ENCODE data around the gene PARP3.

Gene PARP3

DNA sequence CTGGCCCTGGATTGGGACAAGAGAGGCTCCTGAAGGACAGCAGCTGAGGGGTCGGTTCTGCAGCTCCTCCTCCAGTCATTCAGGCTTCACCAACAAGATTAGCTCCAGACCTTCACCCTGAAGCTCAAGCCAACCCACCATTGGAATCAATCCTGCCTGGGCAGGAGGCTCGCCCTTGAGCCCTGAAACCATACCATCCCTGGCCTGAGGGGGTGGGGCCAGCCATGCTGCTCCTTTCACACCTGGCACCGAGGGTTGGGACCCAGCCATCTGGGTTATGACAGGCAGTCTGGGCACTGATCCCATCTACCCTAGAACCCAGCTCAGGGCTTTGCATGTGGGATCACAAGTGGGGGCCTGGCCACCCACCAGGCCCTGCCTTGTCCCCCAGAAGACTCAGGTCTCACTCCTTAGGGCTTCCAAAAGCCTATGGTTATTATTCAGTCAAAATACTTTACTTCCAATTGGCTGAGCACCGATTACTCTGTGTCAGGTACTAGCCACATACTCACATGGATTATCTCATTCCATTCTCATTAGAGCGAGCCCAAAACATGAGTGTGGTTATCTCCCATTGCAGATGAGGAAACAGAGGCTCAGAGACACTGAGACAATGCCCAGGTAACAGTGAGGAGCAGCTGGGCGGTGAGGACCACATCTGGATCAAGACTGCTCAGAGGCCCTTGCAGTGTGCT, 28.6 kb downstream of the PARP3 start:
- Histone ChIP-seq H3K27me3 (peaks cover 49% of the 10 kb centered on the region), H3K9me3 (no peaks in the 10 kb centered on the region), H3K27ac (no peak overlapping the region), H3K36me3 (no peaks in the 10 kb centered on the region), H3K4me1 (ENCODE audit: control insufficient read depth in 1 of 2, insufficient read depth in 1 of 2, low read depth in 1 of 2, low read length in 1 of 2) (peaks cover 29 to 39% of the 10 kb centered on the region in 2 experiments), H3K4me3 (ENCODE audit: low read depth in 1 of 2, low read length in 1 of 2) (no peak overlapping the region)
- TF ChIP-seq, protein P1, sequence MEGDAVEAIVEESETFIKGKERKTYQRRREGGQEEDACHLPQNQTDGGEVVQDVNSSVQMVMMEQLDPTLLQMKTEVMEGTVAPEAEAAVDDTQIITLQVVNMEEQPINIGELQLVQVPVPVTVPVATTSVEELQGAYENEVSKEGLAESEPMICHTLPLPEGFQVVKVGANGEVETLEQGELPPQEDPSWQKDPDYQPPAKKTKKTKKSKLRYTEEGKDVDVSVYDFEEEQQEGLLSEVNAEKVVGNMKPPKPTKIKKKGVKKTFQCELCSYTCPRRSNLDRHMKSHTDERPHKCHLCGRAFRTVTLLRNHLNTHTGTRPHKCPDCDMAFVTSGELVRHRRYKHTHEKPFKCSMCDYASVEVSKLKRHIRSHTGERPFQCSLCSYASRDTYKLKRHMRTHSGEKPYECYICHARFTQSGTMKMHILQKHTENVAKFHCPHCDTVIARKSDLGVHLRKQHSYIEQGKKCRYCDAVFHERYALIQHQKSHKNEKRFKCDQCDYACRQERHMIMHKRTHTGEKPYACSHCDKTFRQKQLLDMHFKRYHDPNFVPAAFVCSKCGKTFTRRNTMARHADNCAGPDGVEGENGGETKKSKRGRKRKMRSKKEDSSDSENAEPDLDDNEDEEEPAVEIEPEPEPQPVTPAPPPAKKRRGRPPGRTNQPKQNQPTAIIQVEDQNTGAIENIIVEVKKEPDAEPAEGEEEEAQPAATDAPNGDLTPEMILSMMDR (IDR thresholded peaks at IDR 0.05) = no peak

DNA sequence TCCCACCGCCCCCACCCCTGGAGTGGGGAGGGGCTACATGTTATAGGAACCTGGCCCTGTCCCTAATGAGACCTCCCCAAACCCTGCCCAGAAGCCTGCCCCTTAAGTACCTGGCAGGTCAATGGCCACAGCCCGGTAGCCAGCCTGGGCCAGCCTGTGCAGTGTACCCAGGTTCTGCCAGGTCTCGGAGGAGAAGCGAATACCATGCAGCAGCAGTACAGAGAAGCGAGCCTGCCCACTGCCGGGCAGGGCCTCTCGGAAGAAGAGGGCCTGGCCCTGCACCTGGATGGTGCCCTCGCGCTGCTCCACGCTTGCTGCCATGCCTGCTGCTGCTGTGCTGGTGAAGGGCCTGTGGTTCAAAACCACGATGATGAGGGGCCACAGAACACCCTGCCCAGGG, 29.2 kb downstream of the PARP3 start:
- no peak overlapping the region for H3K27ac ChIP-seq
- TF ChIP-seq, protein P1 (IDR thresholded peaks at IDR 0.05) = no peak
- H3K4me3 ChIP-seq (ENCODE audit: low read depth in 1 of 2, low read length in 1 of 2) = no peak overlapping the region
- H3K27me3 ChIP-seq = peaks cover 46% of the 10 kb centered on the region
- peaks cover 30 to 41% of the 10 kb centered on the region in 2 experiments for H3K4me1 ChIP-seq (ENCODE audit: control insufficient read depth in 1 of 2, insufficient read depth in 1 of 2, low read depth in 1 of 2, low read length in 1 of 2)
- no peaks in the 10 kb centered on the region for H3K36me3 ChIP-seq
- H3K9me3 ChIP-seq = no peaks in the 10 kb centered on the region

DNA sequence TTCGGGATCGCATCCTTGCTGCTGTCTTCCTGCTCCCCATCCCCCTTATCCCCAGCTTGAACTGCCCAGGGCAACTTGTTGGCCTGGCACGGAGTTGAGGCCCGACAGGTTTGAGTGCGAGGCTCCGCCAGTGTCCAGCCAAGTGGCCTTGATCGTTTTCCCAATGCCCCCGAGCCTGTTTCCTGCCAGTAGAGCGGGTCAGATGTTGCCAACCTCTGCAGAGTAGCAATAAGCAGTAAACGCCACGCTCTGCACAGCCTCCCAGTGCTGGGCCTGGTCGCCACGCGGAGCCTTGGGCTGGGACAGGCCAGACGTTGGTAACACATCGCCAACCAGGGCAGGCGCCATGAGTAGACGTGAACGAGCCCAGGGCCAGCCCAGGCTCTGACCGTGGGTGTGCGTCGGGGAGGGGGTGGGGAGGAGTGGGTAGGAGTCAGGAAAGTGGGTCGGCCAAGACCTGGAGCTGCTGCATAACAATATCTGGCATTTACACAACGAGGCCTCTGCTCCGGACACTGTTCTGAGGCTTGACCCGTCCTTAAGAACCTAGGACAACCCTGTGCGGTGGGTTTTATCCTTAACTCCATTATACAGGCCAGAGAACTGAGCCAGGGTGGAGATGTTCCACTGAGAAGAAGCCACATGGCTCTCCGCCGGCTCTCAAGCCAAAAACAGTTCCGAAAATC, 32.3 kb downstream of the PARP3 start:
- Histone ChIP-seq H3K27me3 (peaks cover 15% of the 10 kb centered on the region), H3K4me1 (ENCODE audit: control insufficient read depth in 1 of 2, insufficient read depth in 1 of 2, low read depth in 1 of 2, low read length in 1 of 2) (peaks cover 26 to 27% of the 10 kb centered on the region in 2 experiments)
- TF ChIP-seq, protein P1 (IDR thresholded peaks at IDR 0.05) = peak; percentile 36

DNA sequence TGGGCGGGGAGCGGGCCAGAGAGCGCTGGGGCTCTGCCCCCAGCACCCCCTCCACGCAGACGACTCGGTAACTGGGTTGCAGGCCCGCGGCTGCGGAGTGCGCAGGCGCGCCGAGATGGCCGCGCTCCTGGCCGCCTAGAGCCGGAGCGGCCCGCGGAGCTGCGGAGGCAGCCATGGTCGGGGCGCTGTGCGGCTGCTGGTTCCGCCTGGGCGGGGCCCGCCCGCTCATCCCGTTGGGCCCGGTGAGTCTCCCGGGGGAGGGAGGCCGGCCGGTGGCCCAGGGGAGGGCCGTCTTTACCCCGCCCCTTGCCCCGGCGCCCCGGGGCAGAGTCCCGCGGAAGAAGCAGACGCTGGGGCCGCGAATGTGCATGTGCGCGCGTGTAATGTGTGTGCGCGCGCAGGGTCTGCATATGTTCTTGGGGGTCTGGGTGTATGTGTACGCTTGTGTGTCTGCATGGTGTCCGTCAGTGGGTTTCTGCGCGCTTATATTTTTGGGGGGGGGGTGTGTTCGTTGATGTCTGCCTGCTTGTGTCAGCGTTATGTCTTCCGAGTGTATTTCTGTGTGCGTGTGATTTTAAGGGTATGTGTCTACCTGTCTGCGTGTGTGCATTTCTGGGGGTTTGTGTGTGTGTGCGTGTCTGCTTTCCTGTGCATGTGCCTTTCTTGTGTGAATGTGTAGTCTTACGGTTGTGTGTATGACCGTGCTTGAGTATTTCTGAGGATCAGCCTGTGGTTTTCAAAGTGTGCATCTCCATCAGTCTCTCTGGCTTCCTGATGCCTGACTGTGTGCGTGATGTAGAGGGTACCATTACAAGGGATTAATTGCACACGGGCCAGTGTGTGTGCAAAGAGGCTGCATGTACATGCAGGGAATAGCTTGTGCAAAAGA, 33.0 kb downstream of the PARP3 start, which contains the start of gene ABHD14A:
TSS of gene ABHD14A (plus strand) at position 102 of the 889 bp plus-strand sequence. CDS start at position 174, 72 bp downstream.
- Histone ChIP-seq H3K27me3 (peaks cover 9% of the 10 kb centered on the region), H3K36me3 (no peaks in the 10 kb centered on the region), H3K4me1 (ENCODE audit: control insufficient read depth in 1 of 2, insufficient read depth in 1 of 2, low read depth in 1 of 2, low read length in 1 of 2) (peaks cover 26 to 27% of the 10 kb centered on the region in 2 experiments), H3K9me3 (no peaks in the 10 kb centered on the region), H3K4me3 (ENCODE audit: low read depth in 1 of 2, low read length in 1 of 2) (peak within 1 kb of the TSS; percentile 76), H3K27ac (peak within 1 kb of the TSS; percentile 45)
- TF ChIP-seq, protein P1 (IDR thresholded peaks at IDR 0.05) = no peak

More for the DNA sequence above, 32.3 kb downstream of the PARP3 start:
- Histone ChIP-seq H3K36me3 (no peaks in the 10 kb centered on the region), H3K4me3 (ENCODE audit: low read depth in 1 of 2, low read length in 1 of 2) (peak overlapping the region; percentile 76), H3K27ac (peak overlapping the region; percentile 45), H3K9me3 (no peaks in the 10 kb centered on the region)

DNA sequence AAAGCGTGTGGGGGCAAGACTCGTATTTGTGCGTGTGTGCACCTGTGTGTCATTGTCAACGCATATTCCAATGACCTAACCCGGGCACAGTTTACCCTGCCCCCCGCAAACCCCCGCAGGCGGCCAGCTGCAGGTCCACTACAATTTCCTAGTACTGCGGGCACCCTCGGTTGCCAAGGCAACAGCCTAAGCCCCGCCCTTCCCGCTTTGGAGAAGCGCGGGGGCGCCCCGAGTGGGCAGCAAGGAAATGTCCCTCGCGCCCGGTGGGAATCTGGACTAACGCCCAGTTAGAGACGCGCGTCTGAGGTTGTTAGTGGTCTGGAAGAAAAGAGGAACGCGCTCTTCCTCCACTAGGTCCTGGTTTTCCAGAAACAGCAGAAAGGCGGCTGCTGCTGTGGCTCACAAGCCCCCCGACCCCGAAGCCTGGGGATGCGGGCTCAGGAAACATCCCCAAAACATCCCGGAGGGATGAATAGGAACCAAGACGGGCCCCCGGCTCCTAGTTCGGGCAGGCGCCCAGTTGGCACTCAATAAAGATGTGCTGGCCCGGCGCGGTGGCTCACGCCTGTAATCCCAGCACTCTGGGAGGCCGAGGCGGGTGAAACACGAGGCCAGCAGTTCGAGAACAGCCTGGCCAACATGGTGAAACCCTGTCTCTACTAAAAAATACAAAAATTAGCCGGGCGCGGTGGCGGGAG, 33.8 kb downstream of the PARP3 start:
- TF ChIP-seq, protein P1 (IDR thresholded peaks at IDR 0.05) = no peak
- no peaks in the 10 kb centered on the region for H3K36me3 ChIP-seq
- H3K4me1 ChIP-seq (ENCODE audit: control insufficient read depth in 1 of 2, insufficient read depth in 1 of 2, low read depth in 1 of 2, low read length in 1 of 2) = peaks cover 26 to 27% of the 10 kb centered on the region in 2 experiments
- no peak overlapping the region for H3K27ac ChIP-seq
- H3K4me3 ChIP-seq (ENCODE audit: low read depth in 1 of 2, low read length in 1 of 2) = peak overlapping the region; percentile 76
- H3K27me3 ChIP-seq = peaks cover 9% of the 10 kb centered on the region
- H3K9me3 ChIP-seq = no peaks in the 10 kb centered on the region
